GM21381 (cell line): ENCODE results near the gene DIP2C.
"Not testable (repeated sequence)": the region's sequence is repeated elsewhere in the genome, so short reads cannot be mapped to it uniquely, and the experiment has no call there.

Source experiments
- ATAC-seq: cut with Tn5 transposase; IDR thresholded peaks from one replicate; pipeline ENCODE4 v1.9.1; 2021; ENCODE audit warnings: mild to moderate bottlenecking, moderate library complexity; ENCODE audit not compliant: unreplicated experiment

DIP2C gene

GRCh38 chr10:324593-324992, 364.9 kb downstream of the DIP2C start:
- ATAC-seq = no peak

DNA sequence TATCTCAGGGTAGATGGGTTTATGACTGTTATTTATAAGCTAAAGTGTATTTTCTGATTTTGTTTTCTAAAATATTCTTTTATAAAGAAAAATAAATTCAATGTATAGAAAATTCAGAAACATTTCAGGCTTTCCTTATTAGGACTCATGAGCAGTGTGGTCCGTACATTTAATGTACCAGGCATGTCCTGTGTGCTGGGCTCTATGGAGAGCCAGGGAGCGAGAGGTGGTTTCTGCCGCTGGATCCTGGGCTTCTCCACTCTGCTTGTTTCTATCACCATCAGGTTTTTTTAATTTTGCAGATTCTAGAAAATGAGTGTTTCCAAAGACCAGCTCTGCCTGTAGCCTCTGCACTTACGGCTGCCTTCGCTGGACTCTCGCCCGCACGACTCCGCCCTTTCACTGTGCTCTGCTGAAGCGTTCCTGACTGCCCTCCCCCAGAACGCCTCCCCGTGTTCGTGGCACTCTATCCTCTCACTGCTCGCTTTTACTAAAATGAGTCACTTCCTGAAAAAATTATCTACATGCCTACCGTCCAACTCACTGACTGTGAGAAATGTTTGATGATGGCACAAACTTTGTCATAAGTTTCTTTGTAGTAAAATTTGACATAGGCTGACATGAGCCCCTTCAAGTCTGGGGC, 365.7 kb downstream of the DIP2C start:
- ATAC-seq = peak; percentile 93

GRCh38 chr10:323046-323445, 366.4 kb downstream of the DIP2C start:
- not testable (repeated sequence) for ATAC-seq

GRCh38 chr10:320771-321170, 368.7 kb downstream of the DIP2C start:
- ATAC-seq = no peak

- ATAC-seq = no peak
These were observed 371.5 kb downstream of the DIP2C start for GRCh38 chr10:317926-318325.

GRCh38 chr10:317271-317769, 372.1 kb downstream of the DIP2C start:
- ATAC-seq = peak; percentile 90

- ATAC-seq = no peak
These were observed 373.1 kb downstream of the DIP2C start for GRCh38 chr10:316390-316789.

GRCh38 chr10:314871-315270, 374.6 kb downstream of the DIP2C start:
- ATAC-seq = no peak

DNA sequence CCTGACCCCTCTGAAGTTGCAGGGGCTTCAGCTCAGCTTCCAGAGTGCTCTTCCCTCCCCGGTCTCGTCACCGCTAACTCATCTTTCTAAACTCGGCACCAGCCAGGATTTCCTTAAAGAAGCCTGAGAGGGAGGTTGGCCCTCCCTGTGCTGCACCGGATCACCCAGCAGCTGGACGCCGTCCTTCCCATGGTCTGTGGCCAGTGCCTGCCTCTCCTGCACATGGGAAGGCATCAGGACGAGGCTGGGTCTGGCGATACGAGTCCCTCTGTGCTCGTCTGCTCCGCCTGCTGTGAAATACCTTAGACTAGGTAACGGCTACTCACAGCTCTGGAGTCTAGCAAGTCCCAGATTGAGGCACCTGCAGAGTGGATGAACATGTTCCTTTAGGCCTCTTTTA, 375.1 kb downstream of the DIP2C start:
- no peak for ATAC-seq

- no peak for ATAC-seq
These were observed 377.4 kb downstream of the DIP2C start for GRCh38 chr10:311901-312665.

- no peak for ATAC-seq
These were observed 378.4 kb downstream of the DIP2C start for GRCh38 chr10:310976-311639.

DNA sequence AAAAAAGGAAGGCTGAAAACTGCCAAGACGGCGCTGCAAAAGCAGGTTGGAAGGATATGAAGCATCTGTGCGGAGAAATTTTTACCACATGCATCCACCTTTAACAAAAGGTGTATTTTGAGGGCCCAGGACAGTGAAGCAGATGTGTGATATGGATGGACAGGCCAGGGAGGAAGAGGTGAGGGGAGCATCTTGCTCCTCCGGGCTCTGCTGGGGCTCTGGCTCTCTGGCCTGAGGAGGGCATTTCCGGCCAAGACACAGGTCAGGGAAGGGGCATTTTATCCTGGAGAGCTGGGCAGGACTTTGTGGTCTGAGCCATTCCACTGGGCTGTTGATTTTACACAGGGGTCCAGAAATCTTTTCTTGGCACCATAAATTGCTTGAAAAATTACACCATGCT, 379.1 kb downstream of the DIP2C start:
- ATAC-seq = no peak

DNA sequence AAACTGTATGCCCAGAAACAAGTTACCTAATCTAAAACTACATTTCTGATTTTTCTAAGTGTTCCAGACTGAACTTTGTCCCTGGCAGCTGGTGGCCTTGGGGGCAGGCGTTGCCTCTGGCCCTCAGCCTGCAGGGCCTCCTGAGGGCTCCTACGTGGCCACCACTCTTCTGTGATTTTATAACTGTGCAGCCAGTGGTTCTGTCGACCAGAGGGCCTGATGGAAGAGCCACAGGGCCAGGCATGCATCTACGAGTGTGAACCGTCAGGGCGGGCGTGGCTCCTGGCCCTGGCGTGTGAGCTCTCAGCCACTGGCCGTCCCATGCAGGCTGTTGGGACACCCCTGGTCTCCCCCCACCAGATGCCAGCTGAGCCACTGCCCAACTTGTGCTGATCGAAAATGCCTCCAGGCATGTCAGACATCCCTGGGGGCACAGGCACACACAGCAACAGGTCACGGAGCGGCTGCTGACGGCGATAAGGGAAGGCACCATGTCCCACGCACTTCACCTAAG, 380.8 kb downstream of the DIP2C start:
- ATAC-seq = no peak

DNA sequence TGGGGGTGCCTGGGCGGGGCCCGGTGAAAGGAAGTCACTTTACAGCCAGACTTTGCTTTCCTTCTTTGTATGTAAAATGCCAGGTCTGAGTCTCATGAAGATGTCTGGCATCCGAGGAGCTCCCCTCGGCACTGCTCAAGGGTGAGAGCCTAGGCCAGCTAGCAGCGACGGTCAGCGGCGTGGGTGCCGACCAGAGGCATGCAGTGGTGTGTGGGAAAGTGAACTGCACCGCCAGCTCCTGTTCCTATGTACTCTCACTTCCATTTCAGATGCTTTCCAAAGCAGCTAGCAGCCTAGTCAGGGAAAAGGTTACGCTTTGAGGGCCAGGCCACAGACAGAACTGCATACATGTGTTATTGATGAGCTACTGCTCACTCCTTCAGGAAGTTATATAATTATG, 381.4 kb downstream of the DIP2C start:
- ATAC-seq = no peak

- ATAC-seq = no peak
These were observed 381.8 kb downstream of the DIP2C start for GRCh38 chr10:307659-308058.

- no peak for ATAC-seq
These were observed 382.7 kb downstream of the DIP2C start for GRCh38 chr10:306675-307185.

DNA sequence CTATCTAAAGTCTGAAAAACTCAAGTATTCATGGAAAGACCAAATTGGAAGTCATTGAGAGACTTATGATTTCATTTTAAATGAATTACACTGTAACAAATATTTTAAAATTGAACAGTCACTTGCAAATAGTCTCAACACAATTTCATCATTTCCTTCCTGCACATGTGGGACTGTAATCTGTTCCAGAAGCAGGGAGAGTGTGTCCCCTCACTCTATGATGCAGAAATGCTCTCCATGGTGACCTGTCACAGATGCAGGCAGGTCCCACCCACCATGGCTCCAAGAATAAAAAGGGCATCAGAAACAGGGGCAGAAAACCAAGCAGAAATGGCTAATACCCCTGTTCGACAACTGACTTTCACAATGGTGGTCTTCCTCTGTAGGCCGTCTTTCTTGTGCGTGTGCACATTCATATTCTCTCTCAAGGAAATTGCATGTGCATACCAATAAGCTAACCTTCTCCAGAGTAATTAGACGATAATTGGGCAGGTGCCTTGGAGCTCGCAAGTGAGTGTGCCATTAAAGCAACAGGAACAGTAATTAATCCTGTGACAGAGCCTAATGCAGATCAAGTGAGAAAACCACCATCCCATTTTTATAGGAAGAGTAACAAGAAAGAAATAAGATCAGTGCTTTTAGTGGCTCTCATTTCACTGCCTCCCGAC, 383.3 kb downstream of the DIP2C start:
- ATAC-seq = no peak

DNA sequence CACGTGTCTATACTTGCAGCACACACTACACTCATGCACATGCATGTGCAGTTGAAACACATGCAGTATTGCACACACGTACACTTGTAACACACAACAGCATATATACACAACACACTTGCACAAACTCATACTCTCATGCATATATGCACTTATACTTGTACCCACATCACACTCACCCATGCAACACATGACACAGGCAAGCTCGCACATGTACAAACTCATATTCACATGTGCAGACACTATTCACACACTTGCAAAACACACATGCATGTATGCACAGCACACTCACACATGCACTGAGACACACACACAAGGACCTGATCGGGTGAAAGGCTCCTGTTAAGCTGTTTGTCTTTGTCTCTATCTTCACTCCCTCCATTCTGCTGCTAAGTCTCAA, 384.4 kb downstream of the DIP2C start:
- ATAC-seq = no peak

- no peak for ATAC-seq
These were observed 387.9 kb downstream of the DIP2C start for GRCh38 chr10:301536-301935.

DNA sequence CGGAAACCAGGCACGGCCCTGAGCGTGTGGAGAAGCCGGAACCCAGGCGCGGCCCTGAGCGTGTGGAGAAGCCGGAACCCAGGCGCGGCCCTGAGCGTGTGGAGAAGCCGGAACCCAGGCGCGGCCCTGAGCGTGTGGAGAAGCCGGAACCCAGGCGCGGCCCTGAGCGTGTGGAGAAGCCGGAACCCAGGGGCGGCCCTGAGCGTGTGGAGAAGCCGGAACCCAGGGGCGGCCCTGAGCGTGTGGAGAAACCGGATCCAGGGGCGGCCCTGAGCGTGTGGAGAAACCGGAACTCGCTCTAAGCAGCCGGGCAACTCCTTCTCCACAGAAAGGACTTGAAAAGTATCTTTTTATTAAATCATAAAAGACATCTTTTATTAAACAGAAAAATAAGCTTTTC, 388.9 kb downstream of the DIP2C start:
- ATAC-seq = not testable (repeated sequence)

DNA sequence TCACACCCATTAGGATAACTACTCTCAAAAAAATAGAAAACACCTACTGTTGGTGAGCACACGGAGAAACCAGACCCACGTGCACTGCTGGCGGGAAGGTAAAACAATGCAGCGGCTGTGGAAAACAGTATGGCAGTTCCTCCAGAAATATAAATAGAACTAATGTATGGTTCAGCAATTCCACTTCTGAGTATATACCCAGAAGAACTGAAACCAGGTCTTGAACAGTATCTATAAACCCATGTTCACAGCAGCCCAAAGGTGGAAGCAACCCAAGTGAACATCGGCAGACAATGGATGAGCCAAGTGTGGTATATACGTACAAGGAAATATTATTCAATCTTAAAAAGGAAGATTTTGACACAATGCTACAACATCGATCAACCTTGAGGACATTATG, 389.5 kb downstream of the DIP2C start:
- ATAC-seq = peak; percentile 57
